ENCODE measurements around the gene NKAIN2.

- TF ChIP-seq CTCF (IDR thresholded peaks at IDR 0.05; ENCODE audit: insufficient read depth, low read length, poor library complexity, severe bottlenecking) (no peak), EZH2phosphoT487 (conservative IDR thresholded peaks at IDR 0.05; ENCODE audit: low read length) (no peak)
Observed at GRCh38 chr6:123888771-123889513, 85.3 kb downstream of the NKAIN2 start.
